Measurements from ENCODE around the gene PLAGL1. TPM values are rescaled to one million over a fixed set of nuclear protein-coding genes. Genes with fewer than 3 reads are reported as not detected.

Gene PLAGL1
- total RNA-seq, 4 donors from 2014 or later = 23.2 to 30.0 (median 29.6) TPM

DNA sequence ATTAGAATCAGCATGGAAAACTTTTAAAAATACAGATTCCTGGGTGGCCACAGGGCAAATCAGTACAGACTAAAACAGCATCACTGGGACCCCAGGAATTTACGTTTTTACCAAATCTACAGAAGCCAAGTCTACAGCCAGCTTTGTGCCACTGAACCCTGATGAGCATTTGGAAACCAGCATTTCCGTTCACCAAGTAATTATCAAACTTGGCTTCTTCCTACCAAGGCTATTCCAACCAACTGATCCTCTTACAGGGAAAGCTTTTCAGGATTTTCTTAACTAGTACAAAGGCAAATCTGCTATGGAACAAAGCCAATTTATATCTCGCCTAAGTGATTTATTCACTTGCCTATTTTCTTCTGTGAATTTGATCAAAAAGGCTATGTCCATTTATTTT is 47.0 kb downstream of the PLAGL1 start:
- no peak for DNase-seq (ENCODE audit: low spot score in 2 of 2)
- H3K4me3 ChIP-seq = no peak overlapping the region
- H3K9me3 ChIP-seq = no peaks in the 10 kb centered on the region
- H3K27ac ChIP-seq = no peak overlapping the region
- no peaks in the 10 kb centered on the region for H3K27me3 ChIP-seq
- 76 to 82% methylated on average over 3 of the region's 3 CpGs for WGBS, 2 donors
- H3K4me1 ChIP-seq = peaks cover 0 to 23% (median 0%) of the 10 kb centered on the region in 4 donors
- H3K36me3 ChIP-seq = no peaks in the 10 kb centered on the region
- no peak for TF ChIP-seq POLR2A (IDR thresholded peaks at IDR 0.05)
- TF ChIP-seq EP300 (IDR thresholded peaks at IDR 0.05) = no peak
- no peak for TF ChIP-seq CTCF (IDR thresholded peaks at IDR 0.05)

GRCh38 chr6:143959927-143960326 is 48.1 kb downstream of the PLAGL1 start:
- Histone ChIP-seq H3K4me1 (peaks cover 0 to 23% (median 0%) of the 10 kb centered on the region in 4 donors), H3K4me3 (no peak overlapping the region), H3K27ac (no peak overlapping the region), H3K36me3 (no peaks in the 10 kb centered on the region), H3K27me3 (no peaks in the 10 kb centered on the region), H3K9me3 (no peaks in the 10 kb centered on the region)
- DNase-seq (ENCODE audit: low spot score in 2 of 2) = no peak
- TF ChIP-seq EP300 (IDR thresholded peaks at IDR 0.05) (no peak), POLR2A (IDR thresholded peaks at IDR 0.05) (no peak), CTCF (IDR thresholded peaks at IDR 0.05) (no peak)
- 55 to 58% methylated on average over 4 of the region's 4 CpGs for WGBS, 2 donors

GRCh38 chr6:143958839-143959399 is 49.1 kb downstream of the PLAGL1 start:
- Histone ChIP-seq H3K4me3 (no peak overlapping the region), H3K36me3 (no peaks in the 10 kb centered on the region), H3K4me1 (peaks cover 0 to 23% (median 0%) of the 10 kb centered on the region in 4 donors), H3K9me3 (no peaks in the 10 kb centered on the region), H3K27me3 (no peaks in the 10 kb centered on the region), H3K27ac (no peak overlapping the region)
- no peak for TF ChIP-seq POLR2A (IDR thresholded peaks at IDR 0.05)
- no peak for TF ChIP-seq CTCF (IDR thresholded peaks at IDR 0.05)
- no peak for TF ChIP-seq EP300 (IDR thresholded peaks at IDR 0.05)
- DNase-seq (ENCODE audit: low spot score in 2 of 2) = no peak
- WGBS, 2 donors = 44 to 60% methylated on average over 11 of the region's 11 CpGs

GRCh38 chr6:143957679-143958274 is 50.3 kb downstream of the PLAGL1 start:
- 63 to 68% methylated on average over 4 of the region's 4 CpGs for WGBS, 2 donors
- Histone ChIP-seq H3K27ac (no peak overlapping the region), H3K36me3 (no peaks in the 10 kb centered on the region), H3K27me3 (no peaks in the 10 kb centered on the region), H3K4me3 (no peak overlapping the region), H3K9me3 (no peaks in the 10 kb centered on the region), H3K4me1 (peaks cover 0 to 17% (median 0%) of the 10 kb centered on the region in 4 donors)
- TF ChIP-seq CTCF (IDR thresholded peaks at IDR 0.05) = no peak
- no peak for TF ChIP-seq EP300 (IDR thresholded peaks at IDR 0.05)
- TF ChIP-seq POLR2A (IDR thresholded peaks at IDR 0.05) = no peak
- DNase-seq (ENCODE audit: low spot score in 2 of 2) = no peak

DNA sequence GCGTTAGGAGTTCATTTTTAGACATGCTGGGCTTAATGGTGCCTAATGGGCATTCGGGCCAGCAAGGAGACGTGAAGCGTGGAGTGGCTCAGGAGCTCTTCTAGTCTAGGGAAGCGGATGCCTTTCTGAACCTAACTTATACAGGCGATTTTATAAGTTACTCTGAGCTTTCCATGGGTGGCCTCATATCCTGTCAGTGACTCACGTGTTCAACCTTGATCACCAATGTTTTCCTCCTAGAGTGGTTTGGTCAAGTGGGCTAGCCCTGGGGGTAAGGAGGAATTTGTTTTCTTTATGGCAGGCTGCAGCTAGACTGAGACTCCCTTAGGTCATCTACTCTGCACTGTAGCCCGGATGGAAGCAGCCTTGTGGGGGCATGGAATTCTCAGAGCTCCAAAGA is 52.1 kb downstream of the PLAGL1 start:
- H3K27ac ChIP-seq = no peak overlapping the region
- H3K27me3 ChIP-seq = no peaks in the 10 kb centered on the region
- DNase-seq (ENCODE audit: low spot score in 2 of 2) = no peak
- H3K9me3 ChIP-seq = no peaks in the 10 kb centered on the region
- TF ChIP-seq POLR2A (IDR thresholded peaks at IDR 0.05) (no peak), CTCF (IDR thresholded peaks at IDR 0.05) (no peak), EP300 (IDR thresholded peaks at IDR 0.05) (no peak)
- WGBS, 2 donors = 89 to 90% methylated on average over 8 of the region's 8 CpGs
- no peaks in the 10 kb centered on the region for H3K4me1 ChIP-seq
- no peak overlapping the region for H3K4me3 ChIP-seq
- H3K36me3 ChIP-seq = no peaks in the 10 kb centered on the region

Measured in tibial nerve (tissue), 4 donors.